CD14-positive monocyte (primary cell): ENCODE results near the gene STUB1. TPM values are rescaled to one million over a fixed set of nuclear protein-coding genes. Genes with fewer than 3 reads are reported as not detected.

Experiments used
- DNase-seq, 3 donors: peaks; one replicate each; pipeline ENCODE4 v3.0.0-alpha.2; 2011 to 2022
- H2AFZ ChIP-seq: 2 replicates; pipeline ENCODE4 v1.6.0; 2012; ENCODE audit warnings: mild to moderate bottlenecking, low read depth, low read length, inconsistent platforms; ENCODE audit not compliant: insufficient read depth, poor library complexity, severe bottlenecking
- H3K27ac ChIP-seq, 2 donors: 1 replicate in 1 of 2; 2 replicates in 1 of 2; pipeline ENCODE4 v1.5.1; 2012 to 2013; ENCODE audit warnings: low read length in 2 of 2, control low read depth in 1 of 2, inconsistent platforms in 1 of 2, low read depth in 1 of 2, mild to moderate bottlenecking in 1 of 2
- H3K27me3 ChIP-seq, 2 donors: one replicate each; pipeline versions ENCODE4 v1.6.0 to v1.6.1; 2011 to 2013; ENCODE audit warnings: low read length in 2 of 2; ENCODE audit not compliant: control insufficient read depth in 2 of 2, insufficient read depth in 2 of 2
- H3K36me3 ChIP-seq, 2 donors: replicated peaks in 1 of 2; 1 replicate in 1 of 2; 2 replicates in 1 of 2; pipeline versions ENCODE4 v1.5.1 to v1.6.1; 2012 to 2013; ENCODE audit warnings: low read length in 2 of 2, control low read depth in 1 of 2, inconsistent platforms in 1 of 2, mild to moderate bottlenecking in 1 of 2; ENCODE audit not compliant: insufficient read depth in 2 of 2, control insufficient read depth in 1 of 2
- H3K4me1 ChIP-seq, 2 donors: 1 replicate in 1 of 2; 2 replicates in 1 of 2; pipeline versions ENCODE4 v1.5.1 to v1.6.1; 2012 to 2013; ENCODE audit warnings: low read length in 2 of 2, control low read depth in 1 of 2, inconsistent platforms in 1 of 2, mild to moderate bottlenecking in 1 of 2, moderate library complexity in 1 of 2; ENCODE audit not compliant: insufficient read depth in 2 of 2, control insufficient read depth in 1 of 2
- H3K4me2 ChIP-seq: replicated peaks from 2 replicates; pipeline ENCODE3; 2012; ENCODE audit warnings: low read length, moderate library complexity, mild to moderate bottlenecking; ENCODE audit not compliant: poor library complexity, severe bottlenecking; ENCODE audit errors: extremely low read depth
- H3K4me3 ChIP-seq, 3 experiments: fragments of 200-600 bp in 1 of 3; sonication (generic) in 1 of 3; replicated peaks in 1 of 3; 1 replicate in 2 of 3; 2 replicates in 1 of 3; pipeline ENCODE4 v1.5.1; 2011 to 2013; ENCODE audit warnings: low read length in 3 of 3, mild to moderate bottlenecking in 3 of 3, control low read depth in 2 of 3, low read depth in 2 of 3, inconsistent platforms in 1 of 3, moderate library complexity in 1 of 3
- H3K79me2 ChIP-seq: 2 replicates; pipeline ENCODE4 v1.6.0; 2012; ENCODE audit warnings: mild to moderate bottlenecking, control low read depth, inconsistent platforms, low read length, moderate library complexity; ENCODE audit not compliant: insufficient read depth
- H3K9ac ChIP-seq: 2 replicates; pipeline ENCODE4 v1.6.0; 2017; ENCODE audit warnings: low read length, mild to moderate bottlenecking; ENCODE audit not compliant: insufficient read depth, poor library complexity, severe bottlenecking
- H3K9me3 ChIP-seq, 2 donors: replicated peaks in 1 of 2; 1 replicate in 1 of 2; 2 replicates in 1 of 2; pipeline versions ENCODE4 v1.5.1 to v1.6.1; 2012 to 2013; ENCODE audit warnings: low read length in 2 of 2, control low read depth in 1 of 2; ENCODE audit not compliant: control insufficient read depth in 1 of 2, insufficient read depth in 1 of 2
- H4K20me1 ChIP-seq: 2 replicates; pipeline ENCODE4 v1.6.0; 2012; ENCODE audit warnings: mild to moderate bottlenecking, low read length, control low read depth, moderate library complexity; ENCODE audit not compliant: insufficient read depth
- H3K27ac Mint-ChIP-seq, 7 donors: one replicate each; pipeline ENCODE4 v1.8.0; 2020; ENCODE audit warnings: mild to moderate bottlenecking in 7 of 7, mixed read lengths in 7 of 7, moderate library complexity in 6 of 7, inconsistent platforms in 2 of 7
- H3K27me3 Mint-ChIP-seq, 3 donors: one replicate each; pipeline ENCODE4 v1.8.0; 2021 to 2022; ENCODE audit warnings: low read depth in 3 of 3, mild to moderate bottlenecking in 3 of 3, mixed read lengths in 3 of 3, moderate library complexity in 3 of 3, inconsistent platforms in 1 of 3
- H3K36me3 Mint-ChIP-seq, 2 donors: one replicate each; pipeline ENCODE4 v1.8.0; 2020; ENCODE audit warnings: mixed read lengths in 2 of 2, inconsistent platforms in 1 of 2, mild to moderate bottlenecking in 1 of 2
- H3K4me1 Mint-ChIP-seq: one replicate; pipeline ENCODE4 v1.8.0; 2020; ENCODE audit warnings: mild to moderate bottlenecking, mixed read lengths
- H3K4me3 Mint-ChIP-seq, 2 donors: one replicate each; pipeline ENCODE4 v1.8.0; 2020; ENCODE audit warnings: mild to moderate bottlenecking in 2 of 2, mixed read lengths in 2 of 2, moderate library complexity in 1 of 2
- H3K9me3 Mint-ChIP-seq, 7 donors: one replicate each; pipeline ENCODE4 v1.8.0; 2020 to 2022; ENCODE audit warnings: mixed read lengths in 7 of 7, mild to moderate bottlenecking in 6 of 7, moderate library complexity in 6 of 7, inconsistent platforms in 2 of 7
- CTCF ChIP-seq: fragments of 200-600 bp; IDR thresholded peaks from one replicate; pipeline ENCODE4 v1.8.0; 2022; ENCODE audit warnings: antibody characterized with exemption, mild to moderate bottlenecking
- WGBS: methylation state at CpG from one replicate; pipeline ENCODE4 v1.1.5; 2013; ENCODE audit warnings: missing lambda C conversion rate; ENCODE audit not compliant: insufficient coverage; 5-methylcytosine and 5-hydroxymethylcytosine counted together
- intact Hi-C, 2 donors: fragments of 100-400 bp; cut with micrococcal nuclease; formaldehyde crosslinking; loops; one replicate each; pipeline versions ENCODE4 v1.15.0 to v1.15.1; 2023
- polyA plus RNA-seq, 3 donors: library from polyadenylated mRNA; depleted of rRNA in 1 of 3; unstranded in 2 of 3; stranded (reverse) in 1 of 3; fragments of 300-500 nt in 2 of 3; fragments of >200 nt in 1 of 3; fragmentation: Illumina TruSeq in 2 of 3; gene quantifications; 1 replicate in 2 of 3; 2 replicates in 1 of 3; pipeline ENCODE4 v1.2.3, GENCODE V29; 2012 to 2021

The STUB1 gene
- polyA plus RNA-seq, 3 donors, result 83.3 to 108 (median 106) TPM

DNA sequence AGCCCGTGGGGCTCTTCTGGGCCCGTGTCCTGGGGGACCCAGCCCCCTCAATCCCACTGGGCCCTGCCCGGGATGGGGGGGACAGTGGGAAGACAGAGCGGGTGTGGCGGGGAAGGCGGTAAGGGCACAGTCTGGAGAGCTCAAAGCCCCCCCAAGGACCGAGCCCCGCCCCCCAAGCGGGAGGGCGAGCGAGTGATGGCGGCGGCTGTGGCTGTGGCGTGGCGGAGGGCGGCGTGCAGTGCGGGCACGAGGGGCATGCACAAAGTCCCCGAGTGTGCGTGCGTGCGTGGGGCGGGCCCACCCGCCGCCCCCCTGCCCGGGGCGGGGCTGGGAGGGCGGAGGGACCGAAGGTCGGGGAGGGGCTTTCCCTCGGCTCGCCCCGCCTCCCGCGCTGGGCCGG is 13.6 kb downstream of the STUB1 start:
- Histone ChIP-seq H3K9me3 (peaks cover 0 to 4% of the 10 kb centered on the region in 2 donors), H3K79me2 (no peaks in the 10 kb centered on the region), H4K20me1 (peaks cover 3% of the 10 kb centered on the region), H3K4me2 (peak overlapping the region; percentile 76), H2AFZ (no peak overlapping the region), H3K36me3 (no peaks in the 10 kb centered on the region), H3K9ac (no peak overlapping the region), H3K27me3 (peaks cover 20 to 54% of the 10 kb centered on the region in 2 donors), H3K27ac (no peak overlapping the region), H3K4me3 (no peak overlapping the region), H3K4me1 (peaks cover 31 to 42% of the 10 kb centered on the region in 2 donors)
- H3K36me3 Mint-ChIP-seq, result peaks cover 4 to 5% of the 10 kb centered on the region in 2 donors
- H3K27me3 Mint-ChIP-seq, result peaks cover 57 to 77% (median 69%) of the 10 kb centered on the region in 3 donors
- intact Hi-C loops, result no loop called here
- TF ChIP-seq CTCF, result no peak
- H3K4me1 Mint-ChIP-seq, result peaks cover 22% of the 10 kb centered on the region
- peaks cover 6 to 32% (median 8%) of the 10 kb centered on the region in 7 donors for H3K9me3 Mint-ChIP-seq
- no peak overlapping the region for H3K27ac Mint-ChIP-seq
- peak overlapping the region in 1 of 2 donors; percentile 75 for H3K4me3 Mint-ChIP-seq
- WGBS, result 4% methylated on average over 31 of the region's 37 CpGs
- no peak for DNase-seq

DNA sequence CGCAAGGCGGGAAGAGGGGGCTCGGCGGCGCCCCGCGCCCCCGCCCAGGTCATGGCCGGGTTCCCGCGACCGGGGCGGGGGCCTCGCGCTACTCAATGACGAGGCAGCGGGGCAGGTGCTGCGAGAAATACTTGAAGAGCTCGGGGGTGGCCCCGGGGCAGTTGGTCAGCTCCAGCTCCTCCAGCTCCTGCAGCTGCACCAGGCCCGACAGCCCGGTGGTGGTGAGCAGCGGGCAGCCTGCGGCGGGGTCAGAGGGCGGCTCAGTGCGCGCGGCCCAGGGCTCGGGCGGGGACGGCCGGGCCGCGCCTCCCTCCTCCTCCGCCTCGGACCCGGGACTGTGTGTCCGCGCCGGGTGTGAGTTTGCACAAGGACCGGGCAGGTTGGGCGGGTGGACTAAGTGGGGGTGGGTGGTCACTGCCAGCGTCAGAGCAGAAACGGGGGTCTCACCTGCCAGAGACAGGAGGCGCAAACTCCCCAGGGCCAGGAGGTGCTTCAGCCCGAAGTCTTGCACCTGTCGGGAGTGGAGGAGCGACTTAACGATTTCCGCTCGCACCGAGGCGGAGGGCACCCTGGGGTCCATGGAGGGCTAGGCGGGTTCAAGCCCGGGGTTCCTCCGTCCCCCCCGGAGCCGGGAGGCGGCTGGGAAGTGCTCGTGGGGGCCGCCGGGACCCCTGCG is 14.1 kb downstream of the STUB1 start:
- intact Hi-C loops, result no loop called here
- Histone ChIP-seq H3K27ac (no peak overlapping the region), H3K4me2 (peak overlapping the region; percentile 76), H3K27me3 (peaks cover 20 to 59% of the 10 kb centered on the region in 2 donors), H3K4me3 (no peak overlapping the region), H4K20me1 (no peaks in the 10 kb centered on the region), H3K4me1 (peaks cover 26 to 36% of the 10 kb centered on the region in 2 donors), H3K36me3 (no peaks in the 10 kb centered on the region), H3K9ac (no peak overlapping the region), H2AFZ (no peak overlapping the region), H3K79me2 (no peaks in the 10 kb centered on the region), H3K9me3 (peaks cover 0 to 4% of the 10 kb centered on the region in 2 donors)
- Mint-ChIP-seq H3K9me3 (peaks cover 6 to 32% (median 8%) of the 10 kb centered on the region in 7 donors), H3K27me3 (peaks cover 57 to 83% (median 74%) of the 10 kb centered on the region in 3 donors), H3K4me1 (peaks cover 18% of the 10 kb centered on the region), H3K36me3 (peaks cover 4 to 5% of the 10 kb centered on the region in 2 donors), H3K27ac (no peak overlapping the region), H3K4me3 (peak overlapping the region; percentile 51 to 84)
- no peak for TF ChIP-seq CTCF
- no peak for DNase-seq
- WGBS, result 2% methylated on average over 47 of the region's 64 CpGs
